ENCODE results near the gene NTN3.

The NTN3 gene

GRCh38 chr16:2513405-2514332 lies 42.6 kb downstream of the NTN3 start, which contains the start of gene ATP6V0C:
Gene ATP6V0C, plus strand, starts transcription at chr16:2513952. Its CDS starts 152 bp downstream, at chr16:2514104.
- peak; percentile 83 to 85 for DNase-seq (ENCODE audit: low read depth in 1 of 2, low spot score in 1 of 2)

- DNase-seq (ENCODE audit: low read depth in 1 of 2, low spot score in 1 of 2) = peak in 1 of 2 donors; percentile 28
Measured at GRCh38 chr16:2514333-2515179, 43.5 kb downstream of the NTN3 start.

GRCh38 chr16:2515180-2515851 lies 44.2 kb downstream of the NTN3 start:
- DNase-seq (ENCODE audit: low read depth in 1 of 2, low spot score in 1 of 2) = no peak

GRCh38 chr16:2516391-2517240 lies 45.5 kb downstream of the NTN3 start:
- no peak for DNase-seq (ENCODE audit: low read depth in 1 of 2, low spot score in 1 of 2)

GRCh38 chr16:2517954-2518605 lies 47.0 kb downstream of the NTN3 start:
- DNase-seq (ENCODE audit: low read depth in 1 of 2, low spot score in 1 of 2) = no peak

GRCh38 chr16:2518823-2519710 lies 48.0 kb downstream of the NTN3 start:
- DNase-seq (ENCODE audit: low read depth in 1 of 2, low spot score in 1 of 2) = no peak

- DNase-seq (ENCODE audit: low read depth in 1 of 2, low spot score in 1 of 2) = no peak
Measured at GRCh38 chr16:2519711-2520080, 48.6 kb downstream of the NTN3 start.

- DNase-seq (ENCODE audit: low read depth in 1 of 2, low spot score in 1 of 2) = peak; percentile 77 to 81
Measured at GRCh38 chr16:2520097-2520783, 49.1 kb downstream of the NTN3 start, which contains the start of gene AMDHD2. Gene AMDHD2, plus strand, starts transcription at chr16:2520371. Its CDS starts 88 bp downstream, at chr16:2520459.

GRCh38 chr16:2520784-2521531 lies 49.9 kb downstream of the NTN3 start:
- DNase-seq (ENCODE audit: low read depth in 1 of 2, low spot score in 1 of 2) = peak in 1 of 2 donors; percentile 40

Data from activated T-helper 1 cell treated with anti-CD3 and anti-CD28 coated beads, Interleukin-2, amount 50 U/mL, for 16 hours (primary cell).